GM19452 (cell line): ENCODE measurements around the gene DESI2.

Experiments used
- ATAC-seq: cut with Tn5 transposase; IDR thresholded peaks from one replicate; pipeline ENCODE4 v1.9.1; 2021; ENCODE audit not compliant: unreplicated experiment

Gene DESI2

GRCh38 chr1:244749230-244750016, 96.5 kb downstream of the DESI2 start:
- no peak for ATAC-seq

GRCh38 chr1:244751271-244751895, 98.5 kb downstream of the DESI2 start:
- no peak for ATAC-seq

GRCh38 chr1:244755673-244756072, 102.7 kb downstream of the DESI2 start:
- ATAC-seq = no peak

- no peak for ATAC-seq
Observed at GRCh38 chr1:244757091-244757939, 104.4 kb downstream of the DESI2 start.
